ACHN (cell line): Measurements from ENCODE around the gene GSX1.
A peak's percentile ranks its signal among the peaks of the same experiment; 100 is the strongest.
"Not testable (repeated sequence)": the region's sequence is repeated elsewhere in the genome, so short reads cannot be mapped to it uniquely, and the experiment has no call there.

Experiments
- DNase-seq: peaks from one replicate; pipeline ENCODE4 v3.0.0-alpha.2; 2015
- in situ Hi-C: cut with HindIII; loops from 2 replicates; pipeline ENCODE4 v1.10.0; 2017; ENCODE audit warnings: low sequenced_read_pairs, low pct_ligation_motif_present, low pct_unique_long_range_greater_than_20kb

GSX1 gene

GRCh38 chr13:27792393-27793218 lies at the start of gene GSX1:
GSX1 (plus strand) TSS chr13:27792483; CDS start chr13:27792691, 208 bp downstream.
- in situ Hi-C loops = no loop called here
- peak; percentile 65 for DNase-seq

GRCh38 chr13:27744801-27745200 lies 47.5 kb upstream of the GSX1 start:
- no peak for DNase-seq
- in situ Hi-C loops = no loop called here

GRCh38 chr13:27745301-27745700 lies 47.0 kb upstream of the GSX1 start:
- in situ Hi-C loops = no loop called here
- no peak for DNase-seq

- in situ Hi-C loops, DNase-seq: not testable (repeated sequence)
Observed at GRCh38 chr13:27748143-27748542, 44.1 kb upstream of the GSX1 start.

- in situ Hi-C loops = no loop called here
- DNase-seq = no peak
Observed at GRCh38 chr13:27751953-27752532, 40.2 kb upstream of the GSX1 start.

GRCh38 chr13:27765650-27766049 lies 26.6 kb upstream of the GSX1 start:
- in situ Hi-C loops = no loop called here

GRCh38 chr13:27770809-27771208 lies 21.5 kb upstream of the GSX1 start:
- in situ Hi-C loops = no loop called here
- DNase-seq = peak; percentile 36

More at GRCh38 chr13:27765650-27766049, 26.6 kb upstream of the GSX1 start:
- no peak for DNase-seq

- in situ Hi-C loops = no loop called here
- no peak for DNase-seq
Observed at GRCh38 chr13:27772651-27773425, 19.4 kb upstream of the GSX1 start.

- DNase-seq = no peak
- in situ Hi-C loops = no loop called here
Observed at GRCh38 chr13:27774169-27774568, 18.1 kb upstream of the GSX1 start.

- in situ Hi-C loops = no loop called here
- no peak for DNase-seq
Observed at GRCh38 chr13:27774651-27775050, 17.6 kb upstream of the GSX1 start.

- in situ Hi-C loops = no loop called here
- DNase-seq = no peak
Observed at GRCh38 chr13:27775943-27776342, 16.3 kb upstream of the GSX1 start.

GRCh38 chr13:27782151-27782550 lies 10.1 kb upstream of the GSX1 start:
- no peak for DNase-seq
- in situ Hi-C loops = no loop called here

GRCh38 chr13:27783111-27783510 lies 9.2 kb upstream of the GSX1 start:
- peak; percentile 13 for DNase-seq
- in situ Hi-C loops = no loop called here

- no peak for DNase-seq
- in situ Hi-C loops = no loop called here
Observed at GRCh38 chr13:27788271-27788670, 4.0 kb upstream of the GSX1 start.

- in situ Hi-C loops = no loop called here
- DNase-seq = no peak
Observed at GRCh38 chr13:27789153-27789494, 3.2 kb upstream of the GSX1 start.

- DNase-seq = no peak
- in situ Hi-C loops = no loop called here
Observed at GRCh38 chr13:27789495-27790303, 2.6 kb upstream of the GSX1 start.

GRCh38 chr13:27790523-27790922 lies 1.8 kb upstream of the GSX1 start:
- DNase-seq = no peak
- in situ Hi-C loops = no loop called here

GRCh38 chr13:27791146-27791900 lies 960 bp upstream of the GSX1 start:
- in situ Hi-C loops = no loop called here
- no peak for DNase-seq
